Stimulated activated CD8-positive, alpha-beta memory T cell treated with anti-CD3 and anti-CD28 coated beads, Interleukin-2, amount 100 ng/mL, for 1 hour (primary cell): Measurements from ENCODE around the gene FRMPD2.
"Not testable (repeated sequence)": the region's sequence is repeated elsewhere in the genome, so short reads cannot be mapped to it uniquely, and the experiment has no call there.

Experiments used
- DNase-seq, 2 donors: peaks; one replicate each; pipeline ENCODE4 v3.0.0-alpha.2; 2020; ENCODE audit warnings: low read depth in 2 of 2

The FRMPD2 gene

DNA sequence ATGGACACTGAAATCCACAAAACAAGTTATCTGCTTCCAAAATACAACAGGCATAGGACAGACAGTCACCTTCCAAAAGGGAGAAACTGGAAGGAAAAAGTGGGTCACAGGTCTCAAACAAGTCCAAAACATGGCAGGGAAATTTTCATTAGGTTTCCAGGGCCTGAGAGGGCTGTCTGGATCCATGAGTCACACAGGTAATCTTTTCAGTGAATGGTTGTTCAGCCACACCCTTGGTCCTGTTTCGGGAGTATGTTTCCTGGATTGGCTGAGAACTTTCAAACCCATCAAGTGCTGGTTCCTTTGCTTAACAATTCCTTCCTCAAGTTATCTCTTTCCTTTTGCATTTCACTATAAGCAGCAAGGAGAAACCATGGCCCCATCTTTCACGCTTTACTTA, 145.5 kb downstream of the FRMPD2 start:
- DNase-seq = not testable (repeated sequence)

DNA sequence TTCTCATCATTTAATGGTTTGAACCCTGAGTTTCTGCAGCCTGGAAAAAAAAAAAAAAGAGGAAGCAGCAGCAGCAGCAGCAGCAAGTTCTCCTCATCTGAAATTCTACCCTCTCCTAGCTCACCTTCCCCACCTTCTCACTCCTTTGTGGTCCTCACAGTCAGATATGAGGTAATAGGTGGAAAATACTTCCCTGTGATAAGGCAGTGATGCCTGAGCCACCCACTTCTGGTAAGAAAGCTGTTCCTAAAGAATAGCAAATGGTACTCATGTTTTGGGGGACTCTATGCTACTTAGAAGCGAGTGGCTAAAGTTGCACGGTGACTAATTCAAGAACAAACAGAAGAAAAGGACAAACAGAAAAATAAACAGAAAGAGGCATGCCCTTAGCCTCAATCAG, 148.2 kb downstream of the FRMPD2 start:
- DNase-seq = not testable (repeated sequence)

DNA sequence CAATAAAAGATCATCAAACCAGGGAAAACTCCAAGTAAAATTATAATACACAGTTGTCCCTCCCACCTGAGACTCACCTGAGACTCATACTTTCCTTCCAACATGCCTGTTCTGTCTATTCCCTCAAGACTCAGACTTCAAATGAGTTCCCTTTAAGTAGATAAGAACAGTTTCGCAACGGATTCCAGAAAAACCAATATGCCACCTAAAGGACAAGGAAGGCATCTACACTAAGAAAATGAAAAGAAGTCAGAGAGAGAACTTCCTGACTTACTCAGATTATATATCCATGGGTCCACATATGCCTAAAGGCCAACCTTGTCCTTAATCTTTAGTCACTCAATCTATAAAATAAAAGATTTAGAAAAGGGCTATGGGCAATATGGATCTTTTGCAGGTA, 148.9 kb downstream of the FRMPD2 start:
- DNase-seq = not testable (repeated sequence)

- not testable (repeated sequence) for DNase-seq
Observed at GRCh38 chr10:48122618-48123017, 151.9 kb downstream of the FRMPD2 start.

GRCh38 chr10:48110277-48110676, 164.2 kb downstream of the FRMPD2 start:
- DNase-seq = not testable (repeated sequence)
